HG03103 (cell line): ENCODE measurements around the gene GNL2.
A peak's percentile ranks its signal among the peaks of the same experiment; 100 is the strongest.

Experiments used
- ATAC-seq: cut with Tn5 transposase; IDR thresholded peaks from one replicate; pipeline ENCODE4 v1.9.1; 2021; ENCODE audit warnings: low read depth; ENCODE audit not compliant: unreplicated experiment

GNL2 gene

DNA sequence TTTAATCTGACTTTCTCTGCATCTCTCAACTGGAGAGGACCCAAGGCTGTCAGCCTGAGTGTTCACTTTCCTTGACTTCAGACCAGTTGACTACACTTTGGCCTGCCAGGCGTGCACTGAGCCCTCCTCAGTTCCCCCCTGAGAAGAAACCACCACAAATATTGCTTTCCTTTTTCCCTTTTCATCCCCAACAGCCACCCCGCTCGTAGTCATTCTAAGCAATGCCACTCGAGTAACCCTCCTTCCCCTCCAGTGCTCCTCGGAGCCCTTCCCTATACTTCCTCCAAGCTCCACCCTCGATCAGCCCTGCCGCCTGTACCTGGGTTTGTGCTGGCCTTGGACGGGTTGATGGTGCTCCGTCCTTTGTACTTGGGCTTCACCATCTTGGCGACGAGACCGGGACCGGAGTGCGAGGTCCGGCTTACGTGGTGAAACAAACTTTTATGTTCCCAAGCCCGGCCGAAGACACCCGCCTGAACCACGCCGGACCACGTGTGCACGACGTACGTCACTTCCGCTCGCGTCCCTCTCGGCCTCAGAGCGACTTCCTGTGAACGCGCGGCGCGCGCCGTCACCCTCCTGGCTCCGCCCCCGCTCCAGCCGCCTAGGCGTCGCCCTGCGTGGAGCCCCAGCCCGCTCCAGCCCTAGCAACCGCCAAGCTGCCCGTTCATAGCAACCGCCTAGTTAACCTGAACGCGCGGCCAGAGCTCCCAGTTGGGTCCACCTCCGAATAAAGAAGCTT, at the start of gene GNL2:
Gene GNL2, minus strand, starts transcription at position 498 of the 742 bp plus-strand sequence. Its CDS starts 115 bp downstream, at position 383.
- ATAC-seq, result peak; percentile 96

DNA sequence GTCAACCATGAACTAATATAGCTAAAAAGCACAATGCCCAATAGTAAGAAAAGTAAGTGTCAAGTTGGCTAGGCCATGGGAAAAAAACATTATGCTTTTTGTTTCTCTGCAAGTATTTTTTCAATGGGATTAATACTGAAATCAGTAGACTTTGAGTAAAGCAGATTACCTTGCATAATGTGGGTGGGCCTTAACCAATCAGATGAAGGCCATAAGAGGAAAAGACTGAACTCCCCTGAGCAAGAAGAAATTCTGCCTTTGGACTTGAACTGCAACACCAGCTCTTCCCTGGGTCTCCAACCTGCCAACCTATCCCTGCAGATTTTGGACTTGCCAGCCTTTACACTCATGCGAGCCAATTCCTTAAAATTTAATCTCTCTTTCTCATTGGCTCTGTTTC, 45.3 kb upstream of the GNL2 start:
- ATAC-seq, result no peak

DNA sequence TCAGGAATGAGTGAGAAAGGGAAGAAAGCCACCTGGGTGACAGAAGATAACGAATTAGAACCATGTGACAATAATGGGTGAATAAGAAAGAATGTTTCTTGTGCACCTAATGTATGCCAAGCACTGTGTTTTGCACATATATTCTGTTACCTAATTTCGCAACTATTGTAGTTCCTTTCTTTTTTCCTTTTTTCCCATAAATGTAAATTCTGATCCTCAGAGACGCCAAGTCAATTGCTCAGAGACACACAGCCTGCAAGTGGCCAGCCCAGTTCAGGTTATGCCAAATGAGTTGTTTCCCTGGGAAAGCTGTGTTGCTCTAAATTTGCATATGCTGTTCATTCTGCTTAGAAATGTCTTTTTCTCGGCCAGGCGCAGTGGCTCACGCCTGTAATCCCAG, 40.7 kb upstream of the GNL2 start:
- ATAC-seq, result no peak

DNA sequence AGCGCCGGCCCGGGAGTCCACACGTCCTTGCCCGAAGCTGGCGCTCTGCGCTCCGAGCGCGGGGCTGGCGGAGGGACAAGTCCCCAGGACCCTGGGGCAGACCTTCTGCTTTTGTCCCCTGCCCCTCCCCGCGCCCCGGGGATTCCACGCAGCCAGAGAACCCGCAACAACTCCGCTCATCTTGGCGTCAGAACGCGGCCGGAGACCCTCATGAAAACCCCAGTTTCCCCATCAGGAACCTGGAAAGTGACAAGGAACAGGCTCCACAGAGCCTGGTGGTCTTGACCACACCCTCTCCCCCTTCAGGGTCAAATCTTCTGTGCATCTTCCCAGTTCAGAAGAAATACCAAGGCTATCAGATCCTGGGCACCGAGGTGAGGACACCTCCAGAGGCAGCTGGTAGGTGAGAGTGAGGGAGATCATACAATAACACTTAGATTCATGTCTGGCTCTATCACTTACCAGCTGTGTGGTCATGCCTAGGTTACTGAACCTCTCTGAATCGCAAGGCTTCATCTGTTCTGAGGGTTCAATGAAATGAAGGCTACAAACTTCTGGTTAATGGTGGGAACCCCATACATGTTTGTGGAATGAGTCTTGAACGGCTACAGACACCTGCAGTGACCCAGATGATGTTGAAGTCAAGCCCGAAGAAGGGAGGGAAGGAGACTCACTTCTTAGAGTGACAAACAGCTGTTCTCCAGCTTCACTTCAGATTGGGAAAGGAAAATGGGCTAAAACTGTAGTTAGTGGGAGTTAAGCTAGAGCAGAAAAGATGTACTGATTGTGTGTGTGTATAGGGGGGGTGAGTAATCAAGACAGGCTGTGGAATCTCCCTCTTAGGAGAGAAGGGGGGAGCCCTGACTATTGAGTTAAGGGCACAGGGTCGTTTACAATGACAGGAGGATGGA, 39.5 kb upstream of the GNL2 start:
- no peak for ATAC-seq

DNA sequence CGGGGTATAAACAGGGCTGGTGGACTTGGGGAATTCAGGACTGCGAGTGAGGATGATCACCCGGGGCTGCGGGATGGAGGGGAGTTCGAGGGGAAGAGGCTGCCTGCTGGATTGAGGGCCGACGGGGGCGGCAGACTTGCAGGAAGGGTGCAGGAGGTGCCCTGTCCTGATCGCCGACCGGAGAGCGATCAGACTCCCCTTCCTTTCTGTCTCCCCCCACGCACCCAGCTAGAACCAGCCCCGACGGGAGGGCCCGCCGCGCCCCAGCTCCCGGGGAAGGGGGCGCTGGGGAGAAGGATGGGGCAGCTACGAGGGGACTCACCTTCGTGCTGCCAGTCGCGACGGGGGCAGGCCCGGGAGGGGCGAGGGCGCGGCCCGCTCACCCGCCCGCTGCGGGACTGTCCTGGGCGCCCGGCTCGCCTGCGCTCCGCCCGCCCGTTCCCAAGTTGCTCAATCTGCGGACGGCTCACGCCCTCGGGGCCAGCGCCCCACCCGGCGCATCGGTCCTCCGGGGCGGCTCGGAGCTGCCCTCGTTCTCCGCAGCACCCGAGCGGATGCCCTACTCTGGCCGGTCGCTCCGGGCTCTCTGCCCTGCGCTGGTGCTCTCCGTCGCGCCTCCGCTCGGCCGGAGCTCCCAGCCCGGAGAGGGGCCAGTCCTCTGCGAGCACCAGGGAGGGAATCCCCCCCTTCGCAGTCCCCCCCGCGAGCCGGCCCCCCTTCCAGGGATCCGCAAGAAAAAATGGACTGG, 38.7 kb upstream of the GNL2 start, which contains the start of gene RSPO1:
Gene RSPO1, minus strand, starts transcription at position 649 of the 748 bp plus-strand sequence. CDS start 5,231 bp downstream, outside the sequence.
- no peak for ATAC-seq

DNA sequence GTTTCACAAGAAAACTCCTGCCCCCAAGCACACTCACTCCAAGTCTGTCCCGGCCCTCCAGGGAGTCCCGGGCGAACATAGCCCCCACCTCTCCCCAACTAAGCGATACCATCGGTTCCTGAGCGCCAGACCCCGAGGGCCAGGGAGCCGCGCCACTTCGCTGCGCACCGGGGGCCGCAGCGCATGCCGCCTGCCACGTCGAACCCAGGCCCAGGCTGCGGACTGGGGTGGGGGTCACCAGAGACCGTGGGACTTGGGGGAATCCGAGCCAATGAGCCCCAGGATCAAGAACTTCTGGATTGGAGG, 38.2 kb upstream of the GNL2 start:
- ATAC-seq, result no peak

DNA sequence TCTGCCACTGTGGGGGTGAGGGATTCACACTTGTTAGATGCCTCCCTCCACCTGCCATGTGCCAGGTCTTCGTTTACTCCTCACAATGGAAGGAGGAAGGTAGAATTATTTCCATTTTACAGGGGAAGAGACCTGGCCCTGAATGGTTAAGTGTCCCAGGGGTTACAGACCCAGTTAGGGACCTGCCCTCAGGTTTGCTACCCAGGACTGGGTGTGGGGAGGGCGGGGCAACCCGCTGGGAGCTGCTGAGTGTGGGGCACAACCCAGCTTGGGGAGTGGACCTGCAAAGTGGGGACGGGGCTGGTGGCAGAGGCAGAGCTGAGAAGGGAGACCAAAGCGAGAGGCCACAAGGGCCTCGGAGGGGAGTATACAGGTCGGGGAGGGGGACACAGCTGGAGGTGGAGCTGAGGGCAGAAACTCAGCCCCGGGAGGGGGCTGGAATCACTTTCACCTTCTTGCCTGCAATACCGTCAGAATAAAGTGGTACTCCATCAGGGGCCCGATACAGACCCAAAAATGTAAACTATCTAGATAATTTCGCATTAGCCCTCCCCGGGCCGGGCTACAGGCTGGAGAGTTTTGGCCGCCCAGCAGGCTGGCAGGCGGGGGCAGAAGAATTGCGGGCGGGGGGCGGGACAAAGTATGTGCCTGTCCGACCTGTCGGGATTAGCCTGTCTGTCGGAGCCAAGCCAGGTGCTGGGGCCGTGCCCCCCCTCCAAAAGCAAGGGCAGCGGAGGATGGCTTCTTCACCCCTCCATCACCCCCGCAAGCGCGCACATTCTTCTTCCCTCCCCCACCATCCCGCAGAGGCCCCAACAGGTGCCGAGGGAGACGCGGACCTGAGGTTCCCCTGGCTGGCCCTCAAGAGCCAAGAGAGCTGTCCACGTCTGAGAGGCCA, 37.6 kb upstream of the GNL2 start:
- no peak for ATAC-seq

DNA sequence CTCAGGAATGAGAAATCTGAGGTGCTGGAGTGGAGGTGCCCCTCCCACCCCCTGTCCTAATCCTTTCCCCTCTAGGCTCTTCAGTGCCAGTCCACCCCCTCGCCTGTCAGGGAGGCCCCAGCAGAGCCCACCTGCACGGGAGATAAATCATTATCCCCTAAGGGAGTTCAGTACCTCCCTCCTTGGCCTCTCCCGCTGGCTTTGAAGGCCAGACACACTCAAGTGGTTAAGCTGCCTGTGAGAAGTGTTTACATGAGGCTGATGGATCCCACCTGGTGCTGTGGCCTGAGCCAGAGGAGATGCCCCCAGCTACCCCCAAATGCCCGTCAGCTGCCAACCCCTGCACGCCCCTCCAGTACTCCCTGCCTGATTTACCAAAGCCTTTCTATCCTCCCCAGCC, 35.3 kb upstream of the GNL2 start:
- ATAC-seq, result no peak

DNA sequence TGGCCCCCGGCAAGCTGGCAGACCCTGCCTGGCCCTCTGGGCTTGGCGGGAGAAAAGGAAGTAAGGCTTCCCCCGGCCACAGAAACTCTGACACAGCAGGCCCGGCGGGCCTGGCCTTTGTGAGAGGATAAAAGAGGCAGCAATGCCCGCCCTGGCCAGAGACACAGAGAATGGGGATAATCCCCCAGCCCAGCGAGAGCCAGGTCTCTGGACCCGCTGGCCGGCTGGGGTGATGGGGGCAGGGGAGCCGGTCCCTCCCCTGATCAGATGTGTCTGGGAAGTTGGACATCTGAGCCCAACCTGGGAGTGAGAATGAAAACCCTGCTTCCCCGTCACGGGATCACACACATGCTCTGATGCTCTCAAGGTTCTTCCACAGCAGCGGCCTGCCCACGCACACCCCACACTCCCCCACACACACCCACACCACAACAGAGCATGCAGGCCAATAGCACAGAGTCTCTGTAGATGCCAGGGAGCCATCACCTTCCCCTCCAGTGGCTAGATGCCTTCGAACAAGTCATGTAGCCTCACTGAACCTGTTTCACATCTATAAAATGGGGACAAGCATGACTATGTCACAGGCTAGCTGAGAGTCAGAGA, 34.8 kb upstream of the GNL2 start:
- no peak for ATAC-seq

DNA sequence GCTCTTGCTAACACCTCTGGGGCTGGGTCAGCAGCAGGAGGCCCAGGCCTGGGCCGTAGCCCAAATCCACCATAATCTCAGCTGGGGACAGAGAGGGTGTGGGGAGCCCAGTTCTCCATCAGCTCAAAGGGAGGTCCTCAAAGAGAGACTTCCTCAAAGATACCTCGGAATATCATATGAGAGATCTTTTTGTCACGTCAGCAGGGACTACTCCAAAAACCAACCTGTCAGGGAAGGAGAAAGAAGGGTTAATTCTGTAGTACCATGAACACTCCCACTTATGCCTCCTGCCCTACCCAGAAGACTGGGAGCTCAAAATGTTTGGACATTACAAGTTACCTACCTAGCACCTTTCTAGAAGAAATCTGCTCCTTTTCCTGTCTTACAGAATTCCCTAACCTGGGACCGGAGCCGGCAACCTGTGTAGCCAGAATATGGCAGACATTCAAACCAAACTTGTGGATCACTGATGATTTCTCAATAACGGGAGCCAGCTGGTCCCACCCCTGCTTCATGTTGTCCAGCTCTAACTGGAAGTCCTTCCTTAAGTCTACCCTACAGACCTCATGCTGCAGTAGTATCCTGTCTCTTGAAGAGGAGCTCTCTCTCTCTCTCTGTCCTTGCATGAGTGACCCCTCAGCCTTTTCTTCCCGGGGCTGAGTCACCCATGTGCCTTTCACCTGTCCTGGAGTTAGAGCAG, 34.1 kb upstream of the GNL2 start:
- ATAC-seq, result no peak

DNA sequence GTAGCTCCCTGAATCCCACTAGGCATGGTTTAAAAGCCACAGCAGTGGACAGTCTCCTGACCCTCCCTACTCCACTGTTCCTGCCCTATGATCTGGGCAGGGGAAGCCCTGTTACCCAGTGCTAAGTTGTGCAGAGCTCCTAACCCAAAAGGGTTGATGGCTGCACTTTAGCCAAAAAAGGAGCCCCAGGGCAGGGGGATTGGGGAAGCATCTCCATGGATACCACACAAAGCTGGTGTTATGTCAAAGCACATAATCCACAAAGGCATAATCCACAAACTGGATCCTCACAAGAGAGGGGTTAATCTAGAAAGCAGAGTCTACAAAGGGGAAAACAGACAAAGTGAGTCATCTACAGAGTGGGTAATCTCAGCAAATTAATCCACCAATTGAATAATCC, 33.3 kb upstream of the GNL2 start:
- no peak for ATAC-seq

DNA sequence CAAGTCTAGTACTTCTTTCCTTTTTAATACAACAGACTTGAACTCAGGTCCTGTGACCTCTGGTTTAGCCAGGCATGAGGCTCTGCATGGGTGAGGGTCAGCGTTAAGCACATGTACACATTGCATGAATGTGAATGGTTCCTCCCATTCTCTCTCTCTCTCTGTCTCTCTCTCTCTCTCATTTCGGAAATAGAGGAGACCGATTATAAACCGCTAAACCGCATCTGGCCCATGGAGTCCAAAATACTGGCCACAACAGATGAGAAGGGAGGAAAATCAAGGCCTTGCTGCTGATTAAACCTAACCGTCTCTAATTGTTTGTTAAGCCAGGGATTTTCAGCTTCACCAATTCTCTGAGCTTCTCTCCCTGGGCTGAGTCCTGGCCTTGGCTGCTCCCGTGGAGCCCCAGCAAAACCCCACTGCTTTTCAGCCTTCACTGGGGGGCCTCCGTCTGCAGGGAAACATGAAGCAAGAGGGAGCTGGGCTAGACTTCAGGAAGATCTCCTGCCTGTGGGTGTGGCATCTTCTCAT, 32.4 kb upstream of the GNL2 start:
- no peak for ATAC-seq

DNA sequence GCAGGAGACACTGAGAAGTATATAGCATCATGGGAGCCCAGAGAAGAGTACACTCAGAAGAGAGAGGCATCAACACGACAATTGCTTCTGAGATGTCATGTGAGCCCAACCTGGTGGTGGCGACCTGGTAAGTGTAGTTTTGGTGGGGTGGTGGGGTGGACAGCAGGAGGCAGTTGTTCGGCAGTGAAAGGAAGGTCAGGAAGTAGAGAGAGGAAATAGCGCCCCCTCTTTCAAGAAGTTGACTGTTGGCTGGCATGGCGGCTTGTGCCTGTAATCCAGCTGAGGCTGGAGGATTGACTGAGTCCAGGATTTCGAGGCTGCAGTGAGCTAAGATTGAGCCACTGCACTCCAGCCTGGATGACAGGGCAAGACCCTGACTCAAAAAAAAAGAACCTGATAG, 26.4 kb upstream of the GNL2 start:
- no peak for ATAC-seq

DNA sequence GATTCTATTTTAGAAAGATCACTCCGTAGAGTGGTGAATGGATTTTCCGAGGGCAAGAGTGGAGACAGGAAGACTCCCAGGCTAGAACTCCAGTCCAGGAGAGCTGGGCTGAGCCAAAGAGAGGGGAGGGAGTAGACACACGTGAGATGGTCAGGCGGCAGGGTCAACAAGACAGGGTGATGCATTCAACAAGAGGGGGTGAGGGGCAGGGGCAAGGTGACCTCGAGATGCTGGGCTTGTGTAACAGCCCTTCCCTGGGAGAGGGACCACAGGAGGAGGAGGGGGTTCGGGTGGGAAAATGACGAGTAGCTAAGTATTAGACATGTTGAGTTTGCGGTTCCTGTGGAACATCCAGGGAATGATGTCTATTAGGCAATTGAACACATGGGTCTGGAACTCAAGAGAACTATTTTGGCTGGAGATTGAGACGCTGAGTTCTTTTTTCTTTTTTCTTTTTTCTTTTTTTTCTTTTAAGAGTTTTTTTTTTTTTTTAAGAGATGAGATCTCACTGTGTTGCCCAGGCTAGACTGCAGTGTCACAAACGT, 25.7 kb upstream of the GNL2 start:
- ATAC-seq, result no peak

DNA sequence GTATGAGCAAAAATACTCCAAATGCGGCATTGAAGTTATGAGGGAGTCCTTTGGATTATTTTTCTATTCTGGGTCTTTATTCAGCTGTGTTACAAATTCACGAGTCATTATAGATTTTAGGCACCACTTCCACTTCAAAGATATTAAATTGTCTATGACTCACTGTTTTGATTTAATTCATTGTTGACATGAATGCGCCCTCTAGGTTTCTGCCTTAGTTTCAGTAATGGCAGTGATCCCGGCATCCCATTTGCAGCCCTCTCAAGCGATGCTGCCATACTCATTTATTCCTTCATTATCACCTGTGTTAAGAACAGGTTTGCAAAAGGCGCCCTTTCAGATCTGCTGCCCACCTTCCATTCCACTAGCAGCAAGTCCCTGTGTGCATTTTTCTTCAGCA, 25.0 kb upstream of the GNL2 start:
- ATAC-seq, result no peak

DNA sequence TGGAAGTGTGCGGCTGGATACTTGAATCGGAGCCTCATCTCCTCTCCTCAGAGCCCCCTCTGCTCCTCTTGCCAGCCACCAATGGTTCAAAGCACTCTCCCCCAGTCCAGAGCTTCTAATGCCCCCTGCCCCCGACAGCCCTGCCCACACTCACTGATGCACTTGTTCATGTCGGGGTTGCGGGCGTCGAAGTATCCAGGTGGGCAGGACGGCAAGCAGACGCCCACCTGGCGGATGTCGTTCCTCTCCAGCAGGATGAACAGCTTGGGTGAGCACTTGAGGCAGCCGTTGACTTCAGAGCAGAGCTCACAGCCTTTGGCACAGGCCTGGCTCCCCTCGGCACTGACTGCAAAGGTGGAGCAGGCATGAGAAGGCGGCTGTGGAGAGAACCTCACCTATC, 20.6 kb upstream of the GNL2 start:
- no peak for ATAC-seq

DNA sequence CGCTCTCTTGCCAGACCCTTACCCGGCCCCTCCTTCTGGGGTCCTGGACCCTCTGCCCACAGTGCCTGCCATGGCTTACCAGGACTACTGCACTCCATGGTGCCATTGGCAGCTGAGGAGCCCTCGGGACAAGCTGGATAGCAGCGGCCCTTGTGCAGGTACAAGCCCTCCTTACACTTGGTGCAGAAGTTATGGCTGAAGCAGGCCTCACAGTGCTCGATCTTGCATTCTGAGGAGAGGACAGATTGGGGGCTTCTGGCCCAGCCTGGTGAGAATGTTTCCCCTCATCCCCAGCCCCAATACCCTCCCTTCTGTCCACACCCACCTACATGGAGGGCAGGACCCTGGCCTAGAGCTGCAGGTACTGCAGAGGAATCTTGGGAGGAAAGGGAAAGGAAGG, 18.4 kb upstream of the GNL2 start:
- ATAC-seq, result no peak

DNA sequence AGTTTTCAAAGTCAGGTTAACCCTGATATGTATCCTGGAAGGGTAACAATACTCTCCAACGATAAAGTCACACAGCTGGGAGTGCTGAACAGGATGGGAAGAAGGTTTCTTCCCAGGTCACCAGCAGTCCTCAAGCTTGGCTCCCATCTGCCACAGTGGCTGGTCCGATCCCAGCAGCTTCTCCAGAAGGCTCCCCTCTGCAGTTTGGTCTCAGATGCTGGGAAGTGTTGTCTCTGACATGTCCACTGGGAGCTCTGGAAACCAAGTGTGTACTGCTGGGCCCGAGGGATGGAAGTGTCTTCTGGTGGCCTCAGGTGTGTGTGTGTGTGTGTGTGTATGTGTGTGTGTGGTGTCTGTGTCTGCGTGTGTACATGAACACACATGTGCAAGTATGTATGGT, 16.4 kb upstream of the GNL2 start:
- no peak for ATAC-seq

DNA sequence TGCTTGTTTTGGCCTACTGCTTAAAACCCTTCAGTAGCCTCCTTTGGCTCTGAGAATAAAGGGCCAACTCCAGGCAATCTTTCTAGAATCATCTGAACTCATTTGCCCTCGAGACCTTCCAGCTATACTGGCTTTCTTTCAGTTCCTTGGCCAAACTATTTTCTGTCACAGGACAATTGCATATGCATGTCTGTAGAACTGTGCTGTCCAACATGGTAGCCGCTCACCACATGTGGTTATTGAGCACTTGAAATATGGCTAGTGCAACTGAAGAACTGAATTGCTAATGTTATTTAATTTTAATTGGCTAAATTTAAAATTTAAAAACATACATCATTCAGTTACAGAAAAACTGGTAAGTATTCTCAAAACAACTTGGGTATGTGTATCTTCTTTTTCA, 14.3 kb upstream of the GNL2 start:
- no peak for ATAC-seq
